ENCODE results near the gene SLC41A1.

Gene SLC41A1

DNA sequence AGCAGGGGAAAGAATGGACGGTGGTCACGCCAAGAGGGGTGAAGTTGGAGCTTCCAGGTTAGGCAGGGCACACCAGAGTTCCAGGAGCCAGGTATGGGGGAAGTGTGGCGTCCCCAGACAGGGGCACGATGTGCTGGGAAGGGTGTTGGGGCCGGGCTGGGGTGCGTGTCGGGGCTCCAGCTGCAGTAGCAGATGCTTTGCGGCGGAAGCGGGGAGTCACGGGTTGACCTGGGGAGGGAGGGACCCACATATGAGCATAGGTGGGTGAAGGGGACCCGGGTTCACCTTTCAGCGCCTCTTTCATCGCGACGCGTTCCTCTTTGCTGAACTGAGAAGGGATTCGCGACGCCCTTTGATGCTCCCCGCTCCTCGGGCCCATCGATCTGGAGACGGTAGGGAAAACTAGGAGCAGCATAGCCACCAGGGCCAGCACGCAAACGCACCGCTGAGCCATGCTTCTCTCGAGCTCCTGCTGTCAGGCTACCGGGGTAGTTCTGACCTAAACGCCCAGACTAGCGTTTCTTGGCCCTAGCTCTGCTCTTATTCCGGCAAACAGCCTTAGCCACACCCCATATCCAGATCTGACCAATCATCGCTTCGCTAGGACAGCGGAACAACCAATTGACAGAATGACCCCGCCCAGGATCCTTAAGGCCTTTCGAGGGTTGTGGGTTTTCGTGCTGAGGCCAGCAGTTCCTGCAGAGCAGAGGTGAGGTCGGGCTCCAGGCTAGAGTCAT lies 36.8 kb upstream of the SLC41A1 start, which contains the start of gene PM20D1:
Gene PM20D1, minus strand, starts transcription at position 514 of the 737 bp plus-strand sequence. Its CDS starts 60 bp downstream, at position 454.
- H3K27ac ChIP-seq, result no peak within 1 kb of the TSS
- no peak for TF ChIP-seq ZFX (IDR thresholded peaks at IDR 0.05; ENCODE audit: borderline replicate concordance)
- TF ChIP-seq, protein P1, sequence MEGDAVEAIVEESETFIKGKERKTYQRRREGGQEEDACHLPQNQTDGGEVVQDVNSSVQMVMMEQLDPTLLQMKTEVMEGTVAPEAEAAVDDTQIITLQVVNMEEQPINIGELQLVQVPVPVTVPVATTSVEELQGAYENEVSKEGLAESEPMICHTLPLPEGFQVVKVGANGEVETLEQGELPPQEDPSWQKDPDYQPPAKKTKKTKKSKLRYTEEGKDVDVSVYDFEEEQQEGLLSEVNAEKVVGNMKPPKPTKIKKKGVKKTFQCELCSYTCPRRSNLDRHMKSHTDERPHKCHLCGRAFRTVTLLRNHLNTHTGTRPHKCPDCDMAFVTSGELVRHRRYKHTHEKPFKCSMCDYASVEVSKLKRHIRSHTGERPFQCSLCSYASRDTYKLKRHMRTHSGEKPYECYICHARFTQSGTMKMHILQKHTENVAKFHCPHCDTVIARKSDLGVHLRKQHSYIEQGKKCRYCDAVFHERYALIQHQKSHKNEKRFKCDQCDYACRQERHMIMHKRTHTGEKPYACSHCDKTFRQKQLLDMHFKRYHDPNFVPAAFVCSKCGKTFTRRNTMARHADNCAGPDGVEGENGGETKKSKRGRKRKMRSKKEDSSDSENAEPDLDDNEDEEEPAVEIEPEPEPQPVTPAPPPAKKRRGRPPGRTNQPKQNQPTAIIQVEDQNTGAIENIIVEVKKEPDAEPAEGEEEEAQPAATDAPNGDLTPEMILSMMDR (IDR thresholded peaks at IDR 0.05), result no peak

DNA sequence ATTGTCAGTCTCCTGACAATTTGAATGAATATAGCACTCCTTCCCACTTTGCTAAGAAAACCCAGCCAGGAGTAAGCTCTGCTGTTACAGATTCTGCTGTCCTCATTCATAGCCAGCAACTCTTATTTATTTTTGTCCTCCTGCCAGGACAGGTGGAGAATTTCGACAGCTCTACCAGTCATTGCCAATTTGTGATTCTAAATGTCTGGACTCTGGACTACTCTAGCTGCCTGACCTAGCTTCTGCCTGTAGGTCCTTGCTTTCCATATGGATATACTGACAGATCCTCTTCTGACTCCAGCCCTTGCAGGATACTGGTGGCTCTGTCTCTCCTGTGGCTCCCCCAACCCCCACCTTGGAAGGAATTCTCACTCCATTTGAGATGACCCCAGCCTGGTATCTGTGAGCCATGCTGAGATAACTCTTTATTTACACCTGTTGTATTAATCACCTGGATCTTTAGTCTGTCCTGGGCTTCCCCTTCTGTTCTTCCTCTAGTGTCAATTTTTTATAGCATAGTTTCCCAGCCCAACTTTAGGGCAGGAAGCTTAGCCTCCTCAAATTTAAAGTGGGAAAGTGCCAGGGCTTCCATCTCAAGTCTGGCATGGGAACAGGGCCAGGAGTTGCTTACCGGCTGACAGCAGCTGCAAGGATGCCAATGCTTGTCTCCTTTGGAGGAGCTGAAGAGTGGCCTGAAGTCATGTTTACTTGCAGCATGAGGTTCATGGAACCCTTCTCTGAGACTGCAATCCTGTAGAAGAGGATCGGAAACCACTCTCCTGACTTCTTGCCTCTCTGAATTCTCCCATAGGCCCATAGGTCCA lies 30.2 kb upstream of the SLC41A1 start:
- no peak overlapping the region for H3K27ac ChIP-seq
- TF ChIP-seq, protein P1 (IDR thresholded peaks at IDR 0.05), result no peak
- no peak for TF ChIP-seq ZFX (IDR thresholded peaks at IDR 0.05; ENCODE audit: borderline replicate concordance)

DNA sequence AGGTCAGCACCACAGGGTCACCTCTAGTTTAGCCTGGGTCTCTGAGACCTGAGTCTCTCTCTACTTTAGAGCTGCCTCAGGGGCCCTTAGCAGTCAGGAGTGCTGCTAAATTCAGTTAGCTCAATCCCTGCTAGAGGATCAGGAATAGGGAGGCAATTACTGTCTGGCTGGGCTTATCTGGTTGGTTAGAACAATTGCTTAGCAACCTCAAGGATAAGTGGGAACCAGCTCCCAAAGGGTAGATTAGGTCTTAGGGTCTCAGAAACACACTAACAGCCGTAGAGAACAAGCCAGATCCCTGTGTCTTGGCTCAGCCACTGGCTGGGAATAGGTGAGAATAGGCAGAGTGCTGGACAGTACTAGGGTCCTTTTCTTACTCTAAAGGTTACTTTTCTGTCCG lies 29.2 kb upstream of the SLC41A1 start:
- H3K27ac ChIP-seq, result no peak overlapping the region
- TF ChIP-seq, protein P1 (IDR thresholded peaks at IDR 0.05), result no peak
- TF ChIP-seq ZFX (IDR thresholded peaks at IDR 0.05; ENCODE audit: borderline replicate concordance), result no peak

DNA sequence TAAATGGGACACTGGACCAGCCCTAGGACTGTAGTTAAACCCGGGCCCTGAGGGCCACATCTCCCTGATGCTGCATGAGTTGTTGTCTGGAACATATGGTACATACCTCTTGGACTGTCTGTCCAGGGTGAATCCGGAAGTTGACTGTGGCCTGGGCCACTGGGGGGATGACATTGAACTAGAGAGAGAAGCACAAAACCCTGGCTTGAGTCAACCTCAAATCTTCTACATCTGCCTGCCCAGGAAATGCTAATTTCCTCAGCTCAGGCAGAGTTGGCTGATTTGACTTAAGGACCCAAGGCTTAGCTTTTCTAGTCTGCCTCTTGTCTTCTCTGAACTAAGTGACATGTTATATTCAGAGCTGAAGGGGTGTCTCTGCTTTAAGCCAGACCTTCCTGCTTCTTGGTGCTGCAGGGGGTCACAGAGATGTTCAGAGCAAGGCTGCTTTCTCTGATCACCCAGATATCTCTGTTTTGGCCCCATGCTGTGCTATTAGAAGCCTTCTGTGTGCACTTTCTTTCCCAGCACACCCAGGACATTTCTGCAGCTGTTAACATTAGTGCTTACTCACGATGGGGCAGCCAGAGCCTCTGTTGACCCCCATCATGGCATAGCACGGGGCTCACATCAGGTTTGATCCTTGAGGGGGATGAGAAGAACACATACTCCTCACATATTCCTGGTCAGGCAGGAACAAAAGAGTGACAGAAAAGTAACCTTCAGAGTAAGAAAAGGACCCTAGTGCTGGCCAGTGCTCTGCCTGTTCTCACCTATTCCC lies 27.3 kb upstream of the SLC41A1 start:
- TF ChIP-seq, protein P1 (IDR thresholded peaks at IDR 0.05), result no peak
- no peak for TF ChIP-seq ZFX (IDR thresholded peaks at IDR 0.05; ENCODE audit: borderline replicate concordance)

DNA sequence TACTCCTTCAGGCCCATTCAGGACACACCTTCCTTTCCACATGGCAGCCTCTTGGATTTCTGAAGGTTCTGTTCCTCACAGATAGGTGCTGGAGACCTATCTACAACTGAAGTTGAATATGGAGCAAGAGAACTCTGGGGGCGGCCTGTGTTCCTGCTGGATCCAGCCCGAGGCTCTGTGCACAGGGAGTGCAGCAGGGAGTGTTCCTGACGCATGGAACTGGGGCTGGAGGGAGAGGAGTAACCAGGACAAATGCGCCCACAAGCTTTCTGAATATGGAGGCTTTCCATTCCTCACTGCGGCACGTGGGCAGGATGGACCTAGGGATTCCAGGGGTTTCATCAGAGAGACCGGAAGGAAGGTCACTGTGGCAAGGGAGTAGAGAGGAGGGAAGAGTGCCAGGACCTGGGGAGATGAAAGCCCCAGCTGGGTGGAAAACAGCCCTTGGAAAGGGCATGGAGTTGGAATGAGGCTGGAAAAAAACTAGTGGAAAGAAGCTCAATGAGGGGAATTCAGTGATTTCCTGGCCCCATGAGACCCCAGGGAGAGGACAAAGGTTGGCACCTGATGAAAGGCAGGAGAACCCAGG lies 24.5 kb upstream of the SLC41A1 start:
- H3K27ac ChIP-seq, result no peak overlapping the region
- no peak for TF ChIP-seq ZFX (IDR thresholded peaks at IDR 0.05; ENCODE audit: borderline replicate concordance)
- TF ChIP-seq, protein P1 (IDR thresholded peaks at IDR 0.05), result no peak

More for the DNA sequence above, 27.3 kb upstream of the SLC41A1 start:
- H3K27ac ChIP-seq, result no peak overlapping the region

DNA sequence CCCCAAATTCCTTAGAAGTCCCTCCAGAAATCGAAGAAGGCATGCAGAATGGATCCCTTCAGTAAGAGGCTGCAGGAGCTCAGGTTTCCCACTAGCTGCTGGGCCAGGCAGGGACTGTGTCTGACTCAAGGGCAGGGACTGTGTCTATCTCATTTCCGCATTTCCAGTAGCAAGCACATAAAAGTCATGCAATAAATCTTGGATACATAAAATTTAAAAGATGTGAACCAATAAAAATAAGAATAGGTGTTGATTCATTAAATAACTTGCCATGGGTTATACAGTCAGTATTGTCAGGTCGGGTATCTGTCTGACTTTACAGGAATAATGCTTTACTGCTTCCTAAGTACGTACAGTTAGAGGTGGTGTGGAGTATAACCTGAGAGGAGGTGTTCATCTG lies 21.8 kb upstream of the SLC41A1 start:
- TF ChIP-seq, protein P1 (IDR thresholded peaks at IDR 0.05), result no peak
- TF ChIP-seq ZFX (IDR thresholded peaks at IDR 0.05; ENCODE audit: borderline replicate concordance), result no peak
- no peak overlapping the region for H3K27ac ChIP-seq

Measured in 22Rv1 (cell line).